Measurements from ENCODE around the gene HKDC1.
"Not testable (repeated sequence)": the region's sequence is repeated elsewhere in the genome, so short reads cannot be mapped to it uniquely, and the experiment has no call there.

HKDC1 gene

GRCh38 chr10:69239816-69240434 is 19.8 kb downstream of the HKDC1 start:
- in situ Hi-C loops (cut with MboI; ENCODE audit: low sequenced_read_pairs), result loop anchor here (10.0 to 25.0 kb wide), 2 partner anchors 155 to 272 kb away; no protein-coding TSS in a partner anchor

- in situ Hi-C loops (cut with MboI; ENCODE audit: low sequenced_read_pairs), result loop anchor here (25.0 kb wide), 1 partner anchor 272 kb away; no protein-coding TSS in a partner anchor
Measured at GRCh38 chr10:69240455-69240854, 20.3 kb downstream of the HKDC1 start.

- in situ Hi-C loops (cut with MboI; ENCODE audit: low sequenced_read_pairs), result loop anchor here (25.0 kb wide), 1 partner anchor 271 kb away; no protein-coding TSS in a partner anchor
Measured at GRCh38 chr10:69241575-69241974, 21.4 kb downstream of the HKDC1 start.

GRCh38 chr10:69242040-69242851 is 22.1 kb downstream of the HKDC1 start:
- in situ Hi-C loops (cut with MboI; ENCODE audit: low sequenced_read_pairs), result loop anchor here (25.0 kb wide), 1 partner anchor 270 kb away; no protein-coding TSS in a partner anchor

- in situ Hi-C loops (cut with MboI; ENCODE audit: low sequenced_read_pairs), result loop anchor here (25.0 kb wide), 1 partner anchor 269 kb away; no protein-coding TSS in a partner anchor
Measured at GRCh38 chr10:69242852-69243212, 22.7 kb downstream of the HKDC1 start.

- in situ Hi-C loops (cut with MboI; ENCODE audit: low sequenced_read_pairs), result loop anchor here (25.0 kb wide), 1 partner anchor 268 kb away; no protein-coding TSS in a partner anchor
Measured at GRCh38 chr10:69243817-69244216, 23.7 kb downstream of the HKDC1 start.

GRCh38 chr10:69246036-69246435 is 25.9 kb downstream of the HKDC1 start:
- in situ Hi-C loops (cut with MboI; ENCODE audit: low sequenced_read_pairs), result loop anchor here (25.0 kb wide), 1 partner anchor 266 kb away; no protein-coding TSS in a partner anchor

GRCh38 chr10:69246581-69247312 is 26.6 kb downstream of the HKDC1 start:
- in situ Hi-C loops (cut with MboI; ENCODE audit: low sequenced_read_pairs), result loop anchor here (25.0 kb wide), 1 partner anchor 266 kb away; no protein-coding TSS in a partner anchor

GRCh38 chr10:69247313-69247710 is 27.2 kb downstream of the HKDC1 start:
- in situ Hi-C loops (cut with MboI; ENCODE audit: low sequenced_read_pairs), result loop anchor here (25.0 kb wide), 1 partner anchor 265 kb away; no protein-coding TSS in a partner anchor

GRCh38 chr10:69248117-69248730 is 28.1 kb downstream of the HKDC1 start:
- in situ Hi-C loops (cut with MboI; ENCODE audit: low sequenced_read_pairs), result loop anchor here (25.0 kb wide), 1 partner anchor 264 kb away; no protein-coding TSS in a partner anchor

- in situ Hi-C loops (cut with MboI; ENCODE audit: low sequenced_read_pairs), result no loop called here
Measured at GRCh38 chr10:69250041-69250440, 29.9 kb downstream of the HKDC1 start.

GRCh38 chr10:69251417-69251816 is 31.3 kb downstream of the HKDC1 start:
- in situ Hi-C loops (cut with MboI; ENCODE audit: low sequenced_read_pairs), result not testable (repeated sequence)

GRCh38 chr10:69253171-69253570 is 33.0 kb downstream of the HKDC1 start:
- in situ Hi-C loops (cut with MboI; ENCODE audit: low sequenced_read_pairs), result no loop called here

GRCh38 chr10:69254877-69255276 is 34.7 kb downstream of the HKDC1 start:
- in situ Hi-C loops (cut with MboI; ENCODE audit: low sequenced_read_pairs), result no loop called here

- in situ Hi-C loops (cut with MboI; ENCODE audit: low sequenced_read_pairs), result no loop called here
Measured at GRCh38 chr10:69259547-69260243, 39.6 kb downstream of the HKDC1 start.

- in situ Hi-C loops (cut with MboI; ENCODE audit: low sequenced_read_pairs), result no loop called here
Measured at GRCh38 chr10:69261184-69261583, 41.1 kb downstream of the HKDC1 start.

GRCh38 chr10:69262292-69262751 is 42.2 kb downstream of the HKDC1 start:
- in situ Hi-C loops (cut with MboI; ENCODE audit: low sequenced_read_pairs), result no loop called here

GRCh38 chr10:69265521-69265920 is 45.4 kb downstream of the HKDC1 start:
- in situ Hi-C loops (cut with MboI; ENCODE audit: low sequenced_read_pairs), result no loop called here

- in situ Hi-C loops (cut with MboI; ENCODE audit: low sequenced_read_pairs), result no loop called here
Measured at GRCh38 chr10:69268761-69269416, 48.8 kb downstream of the HKDC1 start.
